Osteocyte (in vitro differentiated cells): ENCODE data around the gene RNF19B. TPM values are rescaled to one million over a fixed set of nuclear protein-coding genes. Genes with fewer than 3 reads are reported as not detected.

Source experiments
- DNase-seq: peaks from one replicate; pipeline ENCODE4 v3.0.0; 2021; ENCODE audit warnings: mixed read lengths; ENCODE audit not compliant: unreplicated experiment; ENCODE audit errors: extremely low spot score
- H3K27ac Mint-ChIP-seq: one replicate; pipeline ENCODE4 v1.8.0; 2021; ENCODE audit warnings: mild to moderate bottlenecking, mixed read lengths; ENCODE audit not compliant: unreplicated experiment
- H3K27me3 Mint-ChIP-seq: one replicate; pipeline ENCODE4 v1.8.0; 2021; ENCODE audit warnings: mixed read lengths; ENCODE audit not compliant: unreplicated experiment
- H3K36me3 Mint-ChIP-seq: one replicate; pipeline ENCODE4 v1.8.0; 2021; ENCODE audit warnings: mixed read lengths; ENCODE audit not compliant: unreplicated experiment
- H3K4me1 Mint-ChIP-seq: one replicate; pipeline ENCODE4 v1.8.0; 2021; ENCODE audit warnings: mixed read lengths; ENCODE audit not compliant: unreplicated experiment
- H3K4me3 Mint-ChIP-seq: one replicate; pipeline ENCODE4 v1.8.0; 2021; ENCODE audit warnings: mild to moderate bottlenecking, moderate library complexity, mixed read lengths; ENCODE audit not compliant: unreplicated experiment
- H3K9me3 Mint-ChIP-seq: one replicate; pipeline ENCODE4 v1.8.0; 2021; ENCODE audit warnings: mixed read lengths; ENCODE audit not compliant: unreplicated experiment
- total RNA-seq: library from RNA; stranded (reverse); gene quantifications from 2 replicates; pipeline ENCODE4 v1.2.1, GENCODE V29; 2021
- TF ChIP-seq, protein P1 (sequence below): fragments of 200-600 bp; sonication (generic); IDR thresholded peaks from 2 replicates; pipeline ENCODE4 v1.5.0; 2021; ENCODE audit warnings: antibody characterized with exemption, mild to moderate bottlenecking, moderate library complexity

Gene RNF19B
- total RNA-seq, 1 donor from 2014 or later, result 12.6 TPM

DNA sequence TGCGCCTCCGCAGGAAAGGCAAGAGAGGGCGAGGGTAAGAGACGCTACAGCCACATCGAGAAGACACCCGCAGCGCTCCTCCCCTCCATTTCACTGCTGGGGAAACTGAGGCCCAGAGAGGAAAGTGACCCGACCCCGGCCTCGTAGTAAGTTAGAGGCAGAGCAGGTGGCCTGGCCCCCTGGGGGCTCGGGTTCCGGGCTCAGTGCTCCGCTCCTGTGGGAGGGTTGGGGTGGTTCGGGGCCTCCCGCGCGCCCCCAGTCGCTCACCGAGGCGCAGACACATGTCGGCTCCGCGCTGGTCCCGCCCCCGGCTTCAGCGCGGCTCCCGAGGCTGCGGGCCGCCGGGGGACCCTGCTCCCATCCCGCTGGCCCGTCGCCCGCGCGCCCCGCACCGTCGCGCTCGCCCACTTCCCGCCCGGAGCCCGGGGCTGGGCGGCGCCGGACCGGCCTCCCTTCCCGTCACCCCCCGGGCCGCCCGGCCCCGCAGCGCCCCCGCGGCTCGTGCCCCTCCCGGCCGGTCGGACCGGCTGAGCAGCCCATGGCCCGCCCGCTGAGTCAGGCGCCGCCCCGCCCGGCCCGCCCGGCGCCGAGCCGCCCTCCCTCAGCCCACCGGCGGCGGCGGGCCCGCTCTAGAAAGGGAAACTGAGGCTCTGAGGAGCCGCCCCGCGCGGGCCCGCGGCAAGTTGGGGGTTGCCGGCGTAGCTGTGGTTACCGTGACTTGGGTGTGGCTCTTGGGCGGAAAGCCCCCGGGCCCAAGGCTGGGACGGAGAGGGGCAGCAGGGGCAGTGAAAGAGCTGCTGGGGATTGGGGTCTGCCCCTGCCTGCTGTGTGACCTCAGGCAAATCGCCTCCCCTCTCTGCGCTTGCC, 63.4 kb downstream of the RNF19B start, which contains the start of gene TMEM54:
TMEM54 (minus strand) TSS at position 434 of the 867 bp plus-strand sequence; CDS start at position 283, 151 bp downstream.
- no peaks in the 10 kb centered on the region for H3K36me3 Mint-ChIP-seq
- H3K27ac Mint-ChIP-seq, result no peak within 1 kb of the TSS
- DNase-seq, result no peak
- peak within 1 kb of the TSS; percentile 78 for H3K4me3 Mint-ChIP-seq
- H3K9me3 Mint-ChIP-seq, result no peaks in the 10 kb centered on the region
- TF ChIP-seq, protein P1, sequence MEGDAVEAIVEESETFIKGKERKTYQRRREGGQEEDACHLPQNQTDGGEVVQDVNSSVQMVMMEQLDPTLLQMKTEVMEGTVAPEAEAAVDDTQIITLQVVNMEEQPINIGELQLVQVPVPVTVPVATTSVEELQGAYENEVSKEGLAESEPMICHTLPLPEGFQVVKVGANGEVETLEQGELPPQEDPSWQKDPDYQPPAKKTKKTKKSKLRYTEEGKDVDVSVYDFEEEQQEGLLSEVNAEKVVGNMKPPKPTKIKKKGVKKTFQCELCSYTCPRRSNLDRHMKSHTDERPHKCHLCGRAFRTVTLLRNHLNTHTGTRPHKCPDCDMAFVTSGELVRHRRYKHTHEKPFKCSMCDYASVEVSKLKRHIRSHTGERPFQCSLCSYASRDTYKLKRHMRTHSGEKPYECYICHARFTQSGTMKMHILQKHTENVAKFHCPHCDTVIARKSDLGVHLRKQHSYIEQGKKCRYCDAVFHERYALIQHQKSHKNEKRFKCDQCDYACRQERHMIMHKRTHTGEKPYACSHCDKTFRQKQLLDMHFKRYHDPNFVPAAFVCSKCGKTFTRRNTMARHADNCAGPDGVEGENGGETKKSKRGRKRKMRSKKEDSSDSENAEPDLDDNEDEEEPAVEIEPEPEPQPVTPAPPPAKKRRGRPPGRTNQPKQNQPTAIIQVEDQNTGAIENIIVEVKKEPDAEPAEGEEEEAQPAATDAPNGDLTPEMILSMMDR, result no peak
- H3K27me3 Mint-ChIP-seq, result peaks cover 7% of the 10 kb centered on the region
- H3K4me1 Mint-ChIP-seq, result peaks cover 9% of the 10 kb centered on the region

DNA sequence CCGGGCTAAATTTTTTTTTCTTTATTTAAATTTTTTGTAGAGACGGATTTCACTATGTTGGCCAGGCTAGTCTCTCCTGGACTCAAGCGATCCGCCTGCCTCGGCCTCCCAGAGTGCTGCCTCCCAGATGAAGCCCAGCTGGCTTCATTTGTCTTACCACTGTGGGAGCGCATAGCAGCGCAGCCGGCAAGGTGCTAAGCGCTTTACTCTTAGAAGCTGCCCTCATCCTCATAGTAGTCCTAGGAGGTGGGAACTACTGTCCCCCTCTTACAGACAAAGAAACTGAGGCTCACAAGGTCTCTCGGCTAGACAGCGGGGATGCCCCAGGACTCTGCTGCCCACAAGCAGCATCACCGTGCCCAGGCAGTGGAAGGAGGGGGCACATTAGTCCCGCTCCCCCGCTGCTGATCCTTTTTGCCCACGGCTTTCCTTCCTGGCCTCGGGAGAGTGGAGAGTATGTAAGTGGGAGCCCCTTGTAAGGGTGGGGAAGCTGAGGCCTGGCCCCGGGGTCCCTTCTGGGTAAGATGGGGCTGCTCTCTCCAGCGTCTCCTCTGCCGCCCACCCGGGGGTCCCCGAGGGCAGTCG, 64.1 kb downstream of the RNF19B start:
- Mint-ChIP-seq H3K4me1 (peaks cover 9% of the 10 kb centered on the region), H3K4me3 (peak overlapping the region; percentile 70), H3K27me3 (peaks cover 7% of the 10 kb centered on the region), H3K36me3 (no peaks in the 10 kb centered on the region), H3K27ac (no peak overlapping the region), H3K9me3 (no peaks in the 10 kb centered on the region)
- no peak for DNase-seq
- TF ChIP-seq, protein P1, result no peak

DNA sequence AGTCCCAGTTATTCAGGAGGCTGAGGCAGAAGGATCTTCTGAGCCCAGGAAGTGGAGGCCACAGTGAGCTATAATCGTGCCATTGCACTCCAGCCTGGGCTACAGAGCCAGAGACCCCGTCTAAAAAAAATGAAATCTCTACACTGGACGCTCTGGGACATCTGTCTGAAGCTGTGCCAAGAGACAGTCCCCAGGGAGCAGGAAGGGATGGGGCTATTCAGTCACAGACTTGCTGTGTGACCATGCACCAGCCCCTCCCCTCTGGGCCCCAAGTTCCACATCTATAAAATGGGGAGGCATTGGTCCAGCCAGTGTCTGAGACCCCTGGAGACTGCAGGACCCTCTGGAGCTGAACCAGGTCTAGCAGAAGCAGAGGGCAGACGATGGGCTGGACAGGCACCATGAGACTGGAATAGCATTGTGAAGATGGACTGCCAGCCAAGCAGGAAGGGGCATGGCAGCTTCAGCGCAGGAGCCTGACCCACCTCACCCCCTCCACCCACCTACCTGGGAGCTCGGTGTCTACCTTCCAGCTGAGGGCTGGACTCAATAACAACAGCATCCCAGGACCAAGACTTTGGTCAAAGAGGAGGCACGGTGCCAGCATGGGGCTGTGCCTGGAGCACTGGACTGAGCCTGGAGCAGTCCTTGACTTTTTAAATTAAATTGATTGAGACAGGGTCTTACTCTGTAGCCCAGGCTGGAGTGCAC, 64.9 kb downstream of the RNF19B start:
- peaks cover 7% of the 10 kb centered on the region for H3K27me3 Mint-ChIP-seq

DNA sequence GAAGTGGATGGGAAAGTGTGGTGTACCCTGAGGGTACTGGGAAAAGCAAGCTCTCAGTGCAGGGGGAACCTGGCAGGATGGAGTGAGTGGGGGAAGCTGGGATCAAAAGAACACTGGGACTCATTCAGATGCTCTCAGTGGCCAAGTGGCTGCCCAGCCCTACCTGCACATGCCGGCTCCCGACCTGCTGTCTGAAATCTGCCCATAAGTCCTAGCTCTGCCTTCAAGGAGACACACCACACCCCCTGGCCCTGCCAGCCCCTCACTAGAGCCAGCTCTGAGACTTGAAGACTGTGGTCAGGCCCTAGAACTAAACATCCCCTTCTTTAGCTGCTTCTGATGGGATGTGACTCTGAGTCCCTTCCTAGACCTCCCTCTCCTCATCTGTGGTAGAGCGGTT, 65.7 kb downstream of the RNF19B start:
- Mint-ChIP-seq H3K36me3 (no peaks in the 10 kb centered on the region), H3K4me1 (peaks cover 9% of the 10 kb centered on the region)
- no peak for DNase-seq

More for the DNA sequence above, 64.9 kb downstream of the RNF19B start:
- Mint-ChIP-seq H3K4me1 (peaks cover 9% of the 10 kb centered on the region), H3K27ac (no peak overlapping the region), H3K36me3 (no peaks in the 10 kb centered on the region), H3K9me3 (no peaks in the 10 kb centered on the region), H3K4me3 (no peak overlapping the region)
- no peak for DNase-seq
- TF ChIP-seq, protein P1, result no peak

More for the DNA sequence above, 65.7 kb downstream of the RNF19B start:
- H3K4me3 Mint-ChIP-seq, result peak overlapping the region; percentile 26
- no peak overlapping the region for H3K27ac Mint-ChIP-seq
- H3K9me3 Mint-ChIP-seq, result no peaks in the 10 kb centered on the region
- TF ChIP-seq, protein P1, result no peak
- peaks cover 7% of the 10 kb centered on the region for H3K27me3 Mint-ChIP-seq
